Bronchial epithelial cell (primary cell): ENCODE measurements around the gene FRMD3. TPM values are rescaled to one million over a fixed set of nuclear protein-coding genes. Genes with fewer than 3 reads are reported as not detected.

Experiments used
- DNase-seq: peaks from one replicate; pipeline ENCODE4 v3.0.0-alpha.2; 2010; ENCODE audit warnings: low read depth
- FAIRE-seq: peaks from 2 replicates; lab custom pipeline; 2011; peaks lifted over from hg19 to GRCh38; lab: Jason Lieb, UNC
- H3K27me3 ChIP-seq: 2 replicates; pipeline ENCODE4 v1.5.1; 2011; ENCODE audit warnings: low read length; ENCODE audit not compliant: control insufficient read depth, insufficient read depth
- H3K36me3 ChIP-seq: 2 replicates; pipeline ENCODE4 v1.5.1; 2011; ENCODE audit warnings: low read length; ENCODE audit not compliant: control insufficient read depth, insufficient read depth
- H3K4me3 ChIP-seq: 2 replicates; pipeline ENCODE4 v1.5.1; 2011; ENCODE audit warnings: mild to moderate bottlenecking, low read depth, low read length, control low read depth
- CTCF ChIP-seq: IDR thresholded peaks from 2 replicates; pipeline ENCODE4 v1.5.1; 2011; ENCODE audit warnings: mild to moderate bottlenecking, moderate library complexity, low read length, control low read depth, inconsistent platforms; ENCODE audit not compliant: insufficient read depth, severe bottlenecking
- total RNA-seq: library from RNA; depleted of rRNA; stranded (reverse); fragments of >200 nt; gene quantifications from 2 replicates; pipeline ENCODE4 v1.2.1, GENCODE V29; 2014

The FRMD3 gene
- total RNA-seq, 1 donor from 2014 or later = under 0.01 TPM

- Histone ChIP-seq H3K27me3 (peaks cover 1% of the 10 kb centered on the region), H3K36me3 (no peaks in the 10 kb centered on the region), H3K4me3 (no peak overlapping the region)
- FAIRE-seq (no peak), DNase-seq (no peak)
- TF ChIP-seq CTCF = no peak
Measured at GRCh38 chr9:83557317-83557716, 19.1 kb upstream of the FRMD3 start.

GRCh38 chr9:83554278-83554677 is 16.1 kb upstream of the FRMD3 start:
- FAIRE-seq (no peak), DNase-seq (no peak)
- H3K4me3 ChIP-seq = no peak overlapping the region
- H3K36me3 ChIP-seq = no peaks in the 10 kb centered on the region
- TF ChIP-seq CTCF = no peak
- no peaks in the 10 kb centered on the region for H3K27me3 ChIP-seq

GRCh38 chr9:83544002-83544698 is 5.9 kb upstream of the FRMD3 start:
- Histone ChIP-seq H3K4me3 (no peak overlapping the region), H3K36me3 (no peaks in the 10 kb centered on the region), H3K27me3 (peaks cover 2% of the 10 kb centered on the region)
- DNase-seq (peak; percentile 79), FAIRE-seq (peak; percentile 83)
- TF ChIP-seq CTCF = peak; percentile 65

- no peak for TF ChIP-seq CTCF
- H3K4me3 ChIP-seq = peak overlapping the region; percentile 39
- no peak for DNase-seq
- peak; percentile 36 for FAIRE-seq
- H3K36me3 ChIP-seq = no peaks in the 10 kb centered on the region
- H3K27me3 ChIP-seq = peaks cover 16% of the 10 kb centered on the region
Measured at GRCh38 chr9:83538890-83539238, 663 bp upstream of the FRMD3 start.

GRCh38 chr9:83537331-83538171 is 650 bp downstream of the FRMD3 start:
- peak overlapping the region; percentile 39 for H3K4me3 ChIP-seq
- no peak for TF ChIP-seq CTCF
- H3K27me3 ChIP-seq = peaks cover 16% of the 10 kb centered on the region
- H3K36me3 ChIP-seq = no peaks in the 10 kb centered on the region
- FAIRE-seq = no peak
- no peak for DNase-seq
